HCT116 (cell line): ENCODE results near the gene CRIP1. TPM values are rescaled to one million over a fixed set of nuclear protein-coding genes. Genes with fewer than 3 reads are reported as not detected.

Experiments
- ATAC-seq: fragments of 200-7000 bp; cut with Tn5 transposase; 2 replicates; pipeline ENCODE4 v1.9.1; 2020; ENCODE audit warnings: mild to moderate bottlenecking, moderate library complexity
- BruUV-seq: library from RNA; stranded (reverse); fragments of 400-500 nt; replicated peaks from 2 replicates; lab custom pipeline; 2021; lab: Mats Ljungman, UMichigan
- CTCF ChIA-PET: fragments of 300-600 bp; sonication (Branson Sonifier 250); formaldehyde crosslinking; loops from one replicate; lab custom pipeline; 2021; ENCODE audit warnings: antibody characterized with exemption; lab: Charles Lee
- POLR2A ChIA-PET: fragments of 300-600, 350-600 bp; sonication (Branson Sonifier 250); formaldehyde crosslinking; loops from one replicate; lab custom pipeline; 2021; ENCODE audit warnings: antibody characterized with exemption; lab: Charles Lee
- RAD21 ChIA-PET, 2 experiments: fragments of 300-600 bp; sonication (Branson Sonifier 250); formaldehyde crosslinking; loops; one replicate each; lab custom pipeline; 2023; ENCODE audit warnings: low total read pairs in 2 of 2; ENCODE audit not compliant: uncharacterized antibody in 2 of 2, unreplicated experiment in 2 of 2, low non-redundant PET in 1 of 2; lab: Charles Lee
- DNase-seq: peaks from one replicate; pipeline ENCODE4 v3.0.0-alpha.2; 2010; ENCODE audit warnings: low read depth, low spot score
- H2AFZ ChIP-seq: fragments of 200-600 bp; shearing (Covaris generic), sonication (generic); 2 replicates; pipeline ENCODE4 v1.6.1; 2017; ENCODE audit warnings: low read depth, mixed run types, mixed read lengths, antibody characterized with exemption, low read length; ENCODE audit not compliant: poor library complexity, severe bottlenecking
- H3K27ac ChIP-seq: 2 replicates; pipeline ENCODE4 v1.5.1; 2012; ENCODE audit warnings: low read depth, low read length
- H3K27me3 ChIP-seq: fragments of 200-600 bp; sonication (generic); 2 replicates; pipeline ENCODE4 v1.6.1; 2016; ENCODE audit warnings: mixed run types, low read length, mixed read lengths; ENCODE audit not compliant: insufficient read depth
- H3K36me3 ChIP-seq, 2 experiments: fragments of 200-500 bp in 1 of 2; fragments of 200-600 bp in 1 of 2; sonication (Bioruptor generic) in 1 of 2; sonication (generic) in 1 of 2; 2 replicates each; pipeline versions ENCODE4 v1.5.1 to v1.6.1; 2014 to 2016; ENCODE audit warnings: low read length in 2 of 2, inconsistent platforms in 1 of 2, mixed read lengths in 1 of 2, mixed run types in 1 of 2; ENCODE audit not compliant: insufficient read depth in 2 of 2, control insufficient read depth in 1 of 2
- H3K4me1 ChIP-seq, 2 experiments: fragments of 200-600 bp in 1 of 2; sonication (generic) in 1 of 2; 2 replicates each; pipeline versions ENCODE4 v1.5.1 to v1.6.1; 2012 to 2017; ENCODE audit warnings: low read length in 2 of 2, inconsistent platforms in 1 of 2, mild to moderate bottlenecking in 1 of 2, mixed read lengths in 1 of 2, mixed run types in 1 of 2, moderate library complexity in 1 of 2; ENCODE audit not compliant: insufficient read depth in 2 of 2, control insufficient read depth in 1 of 2
- H3K4me2 ChIP-seq: fragments of 200-600 bp; sonication (generic); 2 replicates; pipeline ENCODE4 v1.6.1; 2017; ENCODE audit warnings: mixed run types, low read length, mixed read lengths
- H3K4me3 ChIP-seq, 2 experiments: fragments of 200-600 bp in 1 of 2; sonication (generic) in 1 of 2; replicated peaks in 1 of 2; 2 replicates each; pipeline ENCODE4 v1.5.1; 2011 to 2016; ENCODE audit warnings: low read length in 2 of 2, control low read depth in 1 of 2, low read depth in 1 of 2, mild to moderate bottlenecking in 1 of 2, mixed read lengths in 1 of 2, mixed run types in 1 of 2
- H3K79me2 ChIP-seq: fragments of 200-600 bp; sonication (generic); 2 replicates; pipeline ENCODE4 v1.6.1; 2017; ENCODE audit warnings: mild to moderate bottlenecking, mixed run types, low read length, moderate library complexity, mixed read lengths; ENCODE audit not compliant: insufficient read depth
- H3K9ac ChIP-seq: fragments of 200-600 bp; sonication (generic); 2 replicates; pipeline ENCODE4 v1.6.1; 2016; ENCODE audit warnings: low read length, mixed read lengths
- H3K9me2 ChIP-seq: fragments of 200-600 bp; sonication (generic), shearing (Covaris generic); 2 replicates; pipeline ENCODE4 v1.6.1; 2017; ENCODE audit warnings: mixed run types, mild to moderate bottlenecking, moderate library complexity; ENCODE audit not compliant: insufficient read depth
- H3K9me3 ChIP-seq, 2 experiments: fragments of 200-500 bp in 1 of 2; fragments of 200-600 bp in 1 of 2; sonication (Bioruptor generic) in 1 of 2; sonication (generic) in 1 of 2; 2 replicates each; pipeline ENCODE4 v1.6.1; 2014 to 2017; ENCODE audit warnings: low read length in 2 of 2, mixed read lengths in 2 of 2, inconsistent platforms in 1 of 2, low read depth in 1 of 2, mild to moderate bottlenecking in 1 of 2, mixed run types in 1 of 2, moderate library complexity in 1 of 2; ENCODE audit not compliant: control insufficient read depth in 1 of 2, insufficient read depth in 1 of 2
- H4K20me1 ChIP-seq: fragments of 200-600 bp; sonication (generic), shearing (Covaris generic); 2 replicates; pipeline ENCODE4 v1.6.1; 2017; ENCODE audit warnings: mixed run types, mild to moderate bottlenecking, moderate library complexity; ENCODE audit not compliant: insufficient read depth
- ATF3 ChIP-seq: IDR thresholded peaks from 2 replicates; pipeline ENCODE4 v1.6.1; 2012
- CTCF ChIP-seq, 3 experiments: fragments of 200-600 bp in 1 of 3; sonication (generic) in 1 of 3; IDR thresholded peaks in 2 of 3; conservative IDR thresholded peaks in 1 of 3; 2 replicates each; pipeline ENCODE4 v1.5.1; 2012 to 2017; ENCODE audit warnings: low read depth in 2 of 3, low read length in 2 of 3, antibody characterized with exemption in 1 of 3, borderline replicate concordance in 1 of 3, control low read depth in 1 of 3, mild to moderate bottlenecking in 1 of 3, mixed read lengths in 1 of 3, mixed run types in 1 of 3, moderate library complexity in 1 of 3; ENCODE audit not compliant: insufficient read depth in 1 of 3
- EGR1 ChIP-seq: IDR thresholded peaks from 2 replicates; pipeline ENCODE4 v1.6.1; 2012; ENCODE audit warnings: low read depth
- ELF1 ChIP-seq: IDR thresholded peaks from 2 replicates; pipeline ENCODE4 v1.6.1; 2012; ENCODE audit warnings: low read depth, borderline replicate concordance
- EZH2 ChIP-seq: fragments of 200-600 bp; sonication (generic); IDR thresholded peaks from 2 replicates; pipeline ENCODE4 v1.6.1; 2017; ENCODE audit warnings: antibody characterized with exemption, mixed run types
- EZH2phosphoT487 ChIP-seq: fragments of 200-600 bp; IDR thresholded peaks from 2 replicates; pipeline ENCODE4 v1.6.1; 2018; ENCODE audit warnings: antibody characterized with exemption, borderline replicate concordance
- FOSL1 ChIP-seq: IDR thresholded peaks from 2 replicates; pipeline ENCODE4 v1.6.1; 2012; ENCODE audit warnings: low read depth
- POLR2AphosphoS5 ChIP-seq: IDR thresholded peaks from 2 replicates; pipeline ENCODE4 v1.6.1; 2011; ENCODE audit warnings: mild to moderate bottlenecking, low read depth, low read length, moderate library complexity
- SIN3A ChIP-seq: IDR thresholded peaks from 2 replicates; pipeline ENCODE4 v1.6.1; 2012; ENCODE audit warnings: low read depth
- SRF ChIP-seq: IDR thresholded peaks from 2 replicates; pipeline ENCODE4 v1.6.1; 2012; ENCODE audit warnings: low read depth
- TCF7L2 ChIP-seq: IDR thresholded peaks from 2 replicates; pipeline ENCODE4 v1.7.0; 2011; ENCODE audit warnings: borderline replicate concordance, inconsistent platforms; ENCODE audit not compliant: insufficient read depth, insufficient read length; ENCODE audit errors: extremely low read depth
- ZFX ChIP-seq: fragments of 450-650 bp; IDR thresholded peaks from 2 replicates; pipeline ENCODE4 v1.6.1; 2017
- ZNF274 ChIP-seq: fragments of 200-500 bp; sonication (Bioruptor generic); IDR thresholded peaks from 2 replicates; pipeline ENCODE4 v1.6.1; 2014; ENCODE audit warnings: mild to moderate bottlenecking, low read depth, low read length, inconsistent platforms
- intact Hi-C: fragments of 100-400 bp; cut with micrococcal nuclease; formaldehyde crosslinking; loops from 2 replicates; pipeline ENCODE4 v1.10.0; 2022
- total RNA-seq: library from RNA; stranded (reverse); gene quantifications from one replicate; pipeline ENCODE4 v1.2.1, GENCODE V29; 2021; ENCODE audit not compliant: unreplicated experiment
- TF ChIP-seq, protein P1 (sequence below): IDR thresholded peaks from 2 replicates; pipeline ENCODE4 v1.6.1; 2011; ENCODE audit warnings: mild to moderate bottlenecking, low read length, moderate library complexity; ENCODE audit not compliant: insufficient replicate concordance; ENCODE audit errors: extremely low read depth

The CRIP1 gene
- total RNA-seq, 1 experiment from 2014 or later: 260 TPM

DNA sequence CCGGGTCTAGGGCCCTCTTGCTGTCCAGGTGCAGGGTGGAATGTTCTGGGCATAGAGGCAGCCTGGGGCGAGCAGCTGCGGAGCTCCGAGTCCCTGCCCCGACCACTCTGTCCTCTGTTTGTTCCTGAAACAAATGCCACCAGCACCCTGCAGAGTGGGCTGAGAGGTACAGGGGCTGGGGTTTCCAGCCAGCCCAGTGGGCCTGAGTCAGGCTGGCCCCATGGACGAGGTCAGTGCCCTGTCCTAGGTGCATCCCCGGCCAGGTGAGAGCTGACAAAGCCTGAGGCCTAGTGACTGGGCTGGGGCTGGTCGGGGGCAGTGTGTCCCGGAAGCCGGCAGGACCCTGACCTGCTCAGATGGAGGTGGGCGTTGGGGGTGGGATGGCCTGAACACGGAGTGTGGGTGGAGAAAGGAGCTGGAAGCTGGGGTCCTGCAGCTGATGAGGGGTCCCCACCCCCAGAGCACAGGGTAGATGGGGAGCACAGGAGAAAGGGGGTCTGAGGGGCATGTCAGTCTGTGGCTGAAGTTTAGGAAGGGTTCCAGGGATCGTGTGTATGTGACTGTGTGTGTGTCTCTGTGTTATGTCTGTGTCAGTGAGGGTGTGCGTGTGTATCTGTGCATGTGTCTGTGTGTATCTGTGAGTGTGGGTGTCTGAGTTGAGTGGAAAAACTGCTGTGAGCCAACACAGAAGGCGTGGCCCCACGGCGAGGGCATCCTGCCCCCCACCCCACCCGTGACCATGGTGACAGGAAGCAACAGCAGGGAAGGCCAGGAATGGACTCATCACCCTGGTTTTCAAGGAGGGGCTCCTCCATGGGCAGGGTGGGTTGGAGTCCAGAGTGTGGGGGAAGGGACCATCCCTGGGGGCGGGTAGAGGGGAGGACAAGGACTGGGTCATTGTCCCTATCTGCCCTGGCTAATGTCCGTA is 2.4 kb upstream of the CRIP1 start (continued):
- TF ChIP-seq CTCF (IDR thresholded peaks at IDR 0.05 in 2 of 3, conservative IDR thresholded peaks at IDR 0.05 in 1 of 3; ENCODE audit: borderline replicate concordance in 1 of 3, insufficient read depth in 1 of 3, low read depth in 2 of 3, low read length in 2 of 3): no peak
- TF ChIP-seq, all 23 proteins: peak for 0

GRCh38 chr14:105484997-105485393 is 1.7 kb upstream of the CRIP1 start:
- no TSS peak for BruUV-seq
- intact Hi-C loops: no loop called here
- TF ChIP-seq ZNF274 (no peak), EZH2phosphoT487 (no peak), CTCF (IDR thresholded peaks at IDR 0.05 in 2 of 3, conservative IDR thresholded peaks at IDR 0.05 in 1 of 3; ENCODE audit: borderline replicate concordance in 1 of 3, insufficient read depth in 1 of 3, low read depth in 2 of 3, low read length in 2 of 3) (no peak), FOSL1 (no peak), TCF7L2 (no peak), ZFX (no peak), EGR1 (no peak), SIN3A (no peak), POLR2AphosphoS5 (no peak), SRF (no peak), EZH2 (no peak), ELF1 (no peak), ATF3 (no peak)
- TF ChIP-seq, protein P1, sequence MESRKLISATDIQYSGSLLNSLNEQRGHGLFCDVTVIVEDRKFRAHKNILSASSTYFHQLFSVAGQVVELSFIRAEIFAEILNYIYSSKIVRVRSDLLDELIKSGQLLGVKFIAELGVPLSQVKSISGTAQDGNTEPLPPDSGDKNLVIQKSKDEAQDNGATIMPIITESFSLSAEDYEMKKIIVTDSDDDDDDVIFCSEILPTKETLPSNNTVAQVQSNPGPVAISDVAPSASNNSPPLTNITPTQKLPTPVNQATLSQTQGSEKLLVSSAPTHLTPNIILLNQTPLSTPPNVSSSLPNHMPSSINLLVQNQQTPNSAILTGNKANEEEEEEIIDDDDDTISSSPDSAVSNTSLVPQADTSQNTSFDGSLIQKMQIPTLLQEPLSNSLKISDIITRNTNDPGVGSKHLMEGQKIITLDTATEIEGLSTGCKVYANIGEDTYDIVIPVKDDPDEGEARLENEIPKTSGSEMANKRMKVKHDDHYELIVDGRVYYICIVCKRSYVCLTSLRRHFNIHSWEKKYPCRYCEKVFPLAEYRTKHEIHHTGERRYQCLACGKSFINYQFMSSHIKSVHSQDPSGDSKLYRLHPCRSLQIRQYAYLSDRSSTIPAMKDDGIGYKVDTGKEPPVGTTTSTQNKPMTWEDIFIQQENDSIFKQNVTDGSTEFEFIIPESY: no peak
- Histone ChIP-seq H3K4me1 (peaks cover 38 to 93% of the 10 kb centered on the region in 2 experiments), H2AFZ (no peak overlapping the region), H3K27me3 (no peaks in the 10 kb centered on the region), H3K27ac (no peak overlapping the region; the same call in 1 of the 2 replicates), H3K4me3 (no peak overlapping the region), H3K9me2 (no peaks in the 10 kb centered on the region), H3K9ac (no peak overlapping the region), H3K36me3 (no peaks in the 10 kb centered on the region), H3K9me3 (no peaks in the 10 kb centered on the region), H3K79me2 (peaks cover 5% of the 10 kb centered on the region; the same call in 1 of the 2 replicates), H4K20me1 (no peaks in the 10 kb centered on the region), H3K4me2 (no peak overlapping the region)
- ChIA-PET RAD21 (no interaction called here), POLR2A (no interaction called here), CTCF (no interaction called here)
- DNase-seq (no peak), ATAC-seq (no peak)
